Endothelial cell of umbilical vein (primary cell): ENCODE results near the gene MSMB. TPM values are rescaled to one million over a fixed set of nuclear protein-coding genes. Genes with fewer than 3 reads are reported as not detected.

Source experiments
- BruUV-seq: library from RNA; stranded (reverse); fragments of 400-500 nt; replicated peaks from 2 replicates; lab custom pipeline; 2021; lab: Mats Ljungman, UMichigan
- CTCF ChIA-PET: fragments of 300-600, 350-600 bp; sonication (Branson Sonifier 250); formaldehyde crosslinking; loops from one replicate; lab custom pipeline; 2021; ENCODE audit warnings: antibody characterized with exemption, inconsistent platforms; lab: Charles Lee
- POLR2A ChIA-PET: fragments of 300-600, 350-600 bp; sonication (Branson Sonifier 250); formaldehyde crosslinking; loops from one replicate; lab custom pipeline; 2021; ENCODE audit warnings: antibody characterized with exemption, inconsistent platforms; lab: Charles Lee
- DNase-seq: peaks from one replicate; pipeline ENCODE4 v3.0.0-alpha.2; 2011; ENCODE audit warnings: low read depth, low spot score
- FAIRE-seq: peaks from 2 replicates; lab custom pipeline; 2011; peaks lifted over from hg19 to GRCh38; lab: Jason Lieb, UNC
- H2AFZ ChIP-seq: 2 replicates; pipeline ENCODE4 v1.6.0; 2012; ENCODE audit warnings: low read depth, low read length, control low read depth, inconsistent platforms
- H3K27ac ChIP-seq: 2 replicates; pipeline ENCODE4 v1.5.1; 2011; ENCODE audit warnings: low read depth, mild to moderate bottlenecking, control low read depth, low read length, moderate library complexity; ENCODE audit not compliant: insufficient read depth
- H3K27me3 ChIP-seq, 2 experiments: 2 replicates each; pipeline versions ENCODE4 v1.6.0 to v1.6.1; 2011; ENCODE audit warnings: low read length in 2 of 2, mixed read lengths in 1 of 2; ENCODE audit not compliant: control insufficient read depth in 2 of 2, insufficient read depth in 2 of 2
- H3K36me3 ChIP-seq, 2 experiments: 2 replicates in 1 of 2; 3 replicates in 1 of 2; pipeline ENCODE4 v1.5.1; 2011; ENCODE audit warnings: low read length in 2 of 2, mild to moderate bottlenecking in 1 of 2, moderate library complexity in 1 of 2; ENCODE audit not compliant: control insufficient read depth in 2 of 2, insufficient read depth in 2 of 2; ENCODE audit errors: extremely low read depth in 1 of 2
- H3K4me1 ChIP-seq: 3 replicates; pipeline ENCODE4 v1.5.1; 2011; ENCODE audit warnings: mild to moderate bottlenecking, low read length; ENCODE audit not compliant: control insufficient read depth, insufficient read depth; ENCODE audit errors: extremely low read depth
- H3K4me2 ChIP-seq: 2 replicates; pipeline ENCODE4 v1.6.1; 2011; ENCODE audit warnings: low read length, control low read depth, mixed read lengths; ENCODE audit not compliant: insufficient read depth
- H3K4me3 ChIP-seq, 3 experiments: fragments of 200-600 bp in 1 of 3; sonication (generic), shearing (Covaris generic) in 1 of 3; replicated peaks in 1 of 3; 2 replicates each; pipeline ENCODE4 v1.5.1; 2011 to 2016; ENCODE audit warnings: control low read depth in 3 of 3, low read length in 3 of 3, mild to moderate bottlenecking in 2 of 3, inconsistent platforms in 1 of 3, low read depth in 1 of 3, moderate library complexity in 1 of 3; ENCODE audit not compliant: insufficient read depth in 1 of 3
- H3K79me2 ChIP-seq: 2 replicates; pipeline ENCODE4 v1.6.0; 2012; ENCODE audit warnings: low read length, inconsistent platforms; ENCODE audit not compliant: control insufficient read depth, insufficient read depth
- H3K9ac ChIP-seq: replicated peaks from 2 replicates; pipeline ENCODE3; 2011; ENCODE audit warnings: low read length, control low read depth; ENCODE audit not compliant: insufficient read depth; ENCODE audit errors: extremely low read depth
- H3K9me1 ChIP-seq: replicated peaks from 3 replicates; pipeline ENCODE4 v1.6.0; 2011; ENCODE audit warnings: mild to moderate bottlenecking, low read length; ENCODE audit not compliant: control insufficient read depth, insufficient read depth; ENCODE audit errors: extremely low read depth
- H3K9me3 ChIP-seq: replicated peaks from 2 replicates; pipeline ENCODE4 v1.5.1; 2012; ENCODE audit warnings: low read length, inconsistent platforms; ENCODE audit not compliant: control insufficient read depth, insufficient read depth
- H4K20me1 ChIP-seq: replicated peaks from 2 replicates; pipeline ENCODE3; 2011; ENCODE audit warnings: mild to moderate bottlenecking, low read length; ENCODE audit not compliant: control insufficient read depth, insufficient read depth; ENCODE audit errors: extremely low read depth
- CTCF ChIP-seq, 2 donors: IDR thresholded peaks; 1 replicate in 1 of 2; 2 replicates in 1 of 2; pipeline ENCODE4 v1.5.1; 2011; ENCODE audit warnings: low read length in 2 of 2, mild to moderate bottlenecking in 2 of 2, moderate library complexity in 2 of 2, control low read depth in 1 of 2, inconsistent platforms in 1 of 2, low read depth in 1 of 2; ENCODE audit not compliant: insufficient read depth in 1 of 2; ENCODE audit errors: extremely low read depth in 1 of 2
- EZH2 ChIP-seq: IDR thresholded peaks from 2 replicates; pipeline ENCODE4 v1.6.1; 2012; ENCODE audit warnings: borderline replicate concordance, low read depth, mild to moderate bottlenecking, moderate library complexity, low read length, inconsistent platforms; ENCODE audit not compliant: severe bottlenecking
- FOS ChIP-seq: IDR thresholded peaks from 2 replicates; pipeline ENCODE4 v1.6.1; 2011; ENCODE audit warnings: mild to moderate bottlenecking, low read length, moderate library complexity, borderline replicate concordance; ENCODE audit not compliant: insufficient read depth
- GATA2 ChIP-seq: IDR thresholded peaks from 2 replicates; pipeline ENCODE4 v1.7.0; 2011; ENCODE audit warnings: low read depth, mild to moderate bottlenecking, moderate library complexity, mixed read lengths, low read length; ENCODE audit not compliant: insufficient read length, insufficient read depth
- JUN ChIP-seq: IDR thresholded peaks from 2 replicates; pipeline ENCODE4 v1.6.1; 2011; ENCODE audit warnings: borderline replicate concordance, low read depth; ENCODE audit not compliant: insufficient read length, insufficient read depth
- MAX ChIP-seq: IDR thresholded peaks from 2 replicates; pipeline ENCODE4 v1.6.1; 2011; ENCODE audit not compliant: insufficient read depth, insufficient read length
- MYC ChIP-seq: IDR thresholded peaks from one replicate; pipeline ENCODE4 v1.6.1; 2011; ENCODE audit warnings: mild to moderate bottlenecking, low read depth, low read length
- POLR2A ChIP-seq: IDR thresholded peaks from 2 replicates; pipeline ENCODE4 v1.6.1; 2012; ENCODE audit warnings: low read depth, mild to moderate bottlenecking, control low read depth, low read length
- POLR2AphosphoS5 ChIP-seq: IDR thresholded peaks from 2 replicates; pipeline ENCODE4 v1.6.1; 2012; ENCODE audit warnings: low read depth, mild to moderate bottlenecking, control low read depth, low read length, moderate library complexity; ENCODE audit not compliant: insufficient read depth
- dilution Hi-C: fragments of 300-500 bp; cut with MboI; formaldehyde crosslinking; loops from one replicate; pipeline ENCODE4 v1.15.0; 2019; ENCODE audit warnings: low sequenced_read_pairs; ENCODE audit not compliant: extremely low pct_ligation_motif_present
- intact Hi-C: fragments of 100-400 bp; cut with micrococcal nuclease; formaldehyde crosslinking; loops from one replicate; pipeline ENCODE4 v1.10.0; 2022
- polyA plus RNA-seq, 4 experiments: library from polyadenylated mRNA; depleted of rRNA in 3 of 4; stranded (reverse) in 3 of 4; unstranded in 1 of 4; fragments of >200 nt; gene quantifications; 2 replicates each; pipeline versions ENCODE4 v1.2.1 to v1.2.3, GENCODE V29; 2011 to 2012; ENCODE audit warnings: missing spikeins in 1 of 4
- total RNA-seq: library from RNA; stranded (reverse); gene quantifications from 2 replicates; pipeline ENCODE4 v1.2.3, GENCODE V29; 2021

The MSMB gene
- total and polyA plus RNA-seq, 2 donors (not counting 3 experiments of a cell fraction or from before 2014, with no cell fraction given), result not detected

- Histone ChIP-seq H3K36me3 (no peaks in the 10 kb centered on the region), H3K79me2 (no peaks in the 10 kb centered on the region), H3K9me3 (no peaks in the 10 kb centered on the region), H3K27ac (no peak overlapping the region), H3K27me3 (peaks cover 0 to 8% of the 10 kb centered on the region in 2 experiments), H3K4me3 (no peak overlapping the region), H3K4me2 (no peak overlapping the region), H4K20me1 (no peaks in the 10 kb centered on the region), H2AFZ (no peak overlapping the region), H3K9me1 (no peaks in the 10 kb centered on the region), H3K4me1 (no peaks in the 10 kb centered on the region), H3K9ac (no peak overlapping the region)
- BruUV-seq, result no TSS peak
- DNase-seq (no peak), FAIRE-seq (no peak)
- intact Hi-C loops, result no loop called here
- POLR2A ChIA-PET, result no interaction called here
- dilution Hi-C loops, result no loop called here
- no peak for TF ChIP-seq JUN
- TF ChIP-seq CTCF (IDR thresholded peaks at IDR 0.05; ENCODE audit: extremely low read depth in 1 of 2, insufficient read depth in 1 of 2, low read depth in 1 of 2, low read length in 2 of 2), result no peak
- TF ChIP-seq MAX, result no peak
- TF ChIP-seq POLR2A, result no peak
- no peak for TF ChIP-seq EZH2
- no peak for TF ChIP-seq POLR2AphosphoS5
- no peak for TF ChIP-seq FOS
- no peak for TF ChIP-seq MYC
- TF ChIP-seq GATA2, result no peak
- CTCF ChIA-PET, result no interaction called here
Measured at GRCh38 chr10:46048152-46048551, 2.1 kb upstream of the MSMB start.
